HepG2 (cell line): ENCODE measurements around the gene ZNF282. TPM values are rescaled to one million over a fixed set of nuclear protein-coding genes. Genes with fewer than 3 reads are reported as not detected.

Source experiments
- ATAC-seq: fragments of 200-7000 bp; cut with Tn5 transposase; 3 replicates; pipeline ENCODE4 v1.9.1; 2020; ENCODE audit warnings: mild to moderate bottlenecking, moderate library complexity
- BruUV-seq: library from RNA; stranded (reverse); fragments of 400-500 nt; replicated peaks from 2 replicates; lab custom pipeline; 2021; lab: Mats Ljungman, UMichigan
- CTCF ChIA-PET: fragments of 300-600 bp; formaldehyde crosslinking; extraction: SDS; loops from one replicate; lab custom pipeline; 2021; ENCODE audit warnings: low total read pairs, inconsistent platforms, low intra/inter-chr PET ratio; lab: Yijun Ruan, JAX
- POLR2A ChIA-PET: fragments of 350-600 bp; sonication (Branson Sonifier 250); formaldehyde crosslinking; loops from one replicate; lab custom pipeline; 2020; ENCODE audit warnings: antibody characterized with exemption, inconsistent platforms; lab: Yijun Ruan, JAX
- DNase-seq: peaks from one replicate; pipeline ENCODE4 v3.0.0-alpha.2; 2015; ENCODE audit warnings: low spot score
- FAIRE-seq: peaks from 3 replicates; lab custom pipeline; 2011; peaks lifted over from hg19 to GRCh38; lab: Jason Lieb, UNC
- H2AFZ ChIP-seq: one replicate; pipeline ENCODE4 v1.6.1; 2011; ENCODE audit warnings: low read length, inconsistent platforms
- H3K27ac ChIP-seq: fragments of 300-600 bp; 3 replicates; pipeline ENCODE4 v1.8.0; 2011; ENCODE audit warnings: mixed run types, mild to moderate bottlenecking, mixed read lengths, low read length, inconsistent platforms; ENCODE audit not compliant: insufficient read depth; ENCODE audit errors: extremely low read length
- H3K27me3 ChIP-seq, 2 experiments: fragments of 200-600 bp in 1 of 2; 2 replicates in 1 of 2; 3 replicates in 1 of 2; pipeline versions ENCODE4 v1.6.0 to v1.8.0; 2011; ENCODE audit warnings: low read length in 2 of 2, mild to moderate bottlenecking in 2 of 2, moderate library complexity in 2 of 2, inconsistent platforms in 1 of 2; ENCODE audit not compliant: insufficient read depth in 2 of 2, control insufficient read depth in 1 of 2
- H3K36me3 ChIP-seq, 2 experiments: fragments of 200-600 bp in 1 of 2; replicated peaks in 1 of 2; 2 replicates in 1 of 2; 3 replicates in 1 of 2; pipeline versions ENCODE4 v1.5.1 to v1.8.0; 2011; ENCODE audit warnings: low read length in 2 of 2, inconsistent platforms in 1 of 2; ENCODE audit not compliant: insufficient read depth in 2 of 2, control insufficient read depth in 1 of 2
- H3K4me1 ChIP-seq: 2 replicates; pipeline ENCODE4 v1.5.1; 2012; ENCODE audit warnings: low read length, inconsistent platforms; ENCODE audit not compliant: insufficient read depth
- H3K4me2 ChIP-seq: 2 replicates; pipeline ENCODE4 v1.6.0; 2011; ENCODE audit warnings: low read depth, low read length, inconsistent platforms
- H3K4me3 ChIP-seq, 3 experiments: fragments of 200-600 bp in 1 of 3; sonication (generic), shearing (Covaris generic) in 1 of 3; replicated peaks in 1 of 3; 2 replicates each; pipeline ENCODE4 v1.5.1; 2011 to 2016; ENCODE audit warnings: low read length in 3 of 3, inconsistent platforms in 2 of 3, low read depth in 2 of 3, mild to moderate bottlenecking in 2 of 3, control low read depth in 1 of 3, mixed read lengths in 1 of 3; ENCODE audit not compliant: insufficient read depth in 1 of 3
- H3K79me2 ChIP-seq: one replicate; pipeline ENCODE4 v1.6.1; 2011; ENCODE audit warnings: low read length, inconsistent platforms; ENCODE audit not compliant: insufficient read depth
- H3K9ac ChIP-seq: 2 replicates; pipeline ENCODE4 v1.6.0; 2011; ENCODE audit warnings: mild to moderate bottlenecking, low read depth, low read length, inconsistent platforms; ENCODE audit not compliant: insufficient read depth
- H3K9me3 ChIP-seq: 2 replicates; pipeline ENCODE4 v1.5.1; 2012; ENCODE audit warnings: mild to moderate bottlenecking, low read length
- H4K20me1 ChIP-seq: 2 replicates; pipeline ENCODE4 v1.6.0; 2011; ENCODE audit warnings: inconsistent platforms, mild to moderate bottlenecking, low read length, moderate library complexity; ENCODE audit not compliant: insufficient read depth
- FOXJ3 ChIP-seq: sonication (generic); formaldehyde crosslinking; IDR thresholded peaks from 2 replicates; pipeline ENCODE4 v1.4.0; 2020; ENCODE audit warnings: missing genetic modification reagents, mild to moderate bottlenecking, borderline replicate concordance
- LCORL ChIP-seq, 2 experiments: fragments of 450-650 bp in 1 of 2; sonication (generic) in 1 of 2; formaldehyde crosslinking in 1 of 2; IDR thresholded peaks; 2 replicates each; pipeline versions ENCODE4 v1.5.0 to v1.6.1; 2017 to 2020; ENCODE audit warnings: antibody characterized with exemption in 1 of 2, missing genetic modification reagents in 1 of 2
- TCF7 ChIP-seq: sonication (generic); IDR thresholded peaks from 2 replicates; pipeline ENCODE4 v1.6.1; 2016; ENCODE audit warnings: antibody characterized with exemption, low read depth
- ZKSCAN5 ChIP-seq: sonication (generic); formaldehyde crosslinking; IDR thresholded peaks from 2 replicates; pipeline ENCODE4 v1.5.1; 2020; ENCODE audit warnings: mild to moderate bottlenecking, missing genetic modification reagents
- ZNF362 ChIP-seq: sonication (generic); formaldehyde crosslinking; IDR thresholded peaks from 2 replicates; pipeline ENCODE4 v1.4.0; 2020; ENCODE audit warnings: missing genetic modification reagents, mild to moderate bottlenecking, borderline replicate concordance
- ZNF563 ChIP-seq: sonication (generic); formaldehyde crosslinking; IDR thresholded peaks from 2 replicates; pipeline ENCODE4 v1.8.0; 2022; ENCODE audit warnings: mild to moderate bottlenecking, moderate library complexity, missing genetic modification reagents
- ZNF639 ChIP-seq: conservative IDR thresholded peaks from 2 replicates; pipeline ENCODE4 v1.6.1; 2018; ENCODE audit warnings: missing genetic modification reagents
- ZNF782 ChIP-seq: sonication (generic); formaldehyde crosslinking; IDR thresholded peaks from 2 replicates; pipeline ENCODE4 v1.4.0; 2020; ENCODE audit warnings: missing genetic modification reagents, mild to moderate bottlenecking, borderline replicate concordance
- WGBS: methylation state at CpG from one replicate; pipeline ENCODE4 v1.1.6; 2017; ENCODE audit warnings: low lambda C conversion rate; 5-methylcytosine and 5-hydroxymethylcytosine counted together
- in situ Hi-C: cut with HindIII; loops from 2 replicates; pipeline ENCODE4 v1.10.0; 2017; ENCODE audit warnings: low pct_unique_long_range_greater_than_20kb; ENCODE audit not compliant: extremely low pct_ligation_motif_present
- intact Hi-C: fragments of 100-400 bp; cut with micrococcal nuclease; formaldehyde crosslinking; loops from one replicate; pipeline ENCODE4 v1.10.0; 2022; ENCODE audit not compliant: unreplicated experiment
- polyA plus RNA-seq, 8 experiments: library from polyadenylated mRNA; depleted of rRNA in 3 of 8; stranded (reverse) in 7 of 8; unstranded in 1 of 8; fragments of >200 nt; fragmentation: Illumina TruSeq in 4 of 8; extraction: Trizol in 4 of 8; gene quantifications; 2 replicates each; pipeline versions ENCODE4 v1.2.1 to v1.2.3, GENCODE V29; 2011 to 2016; ENCODE audit warnings: low read depth in 4 of 8, missing spikeins in 1 of 8, mixed read lengths in 1 of 8; ENCODE audit not compliant: insufficient read depth in 1 of 8
- total RNA-seq, 5 experiments: library from RNA; depleted of rRNA; stranded (reverse); fragments of >200 nt; fragmentation: Illumina TruSeq; extraction: Trizol; gene quantifications; 2 replicates each; pipeline ENCODE4 v1.2.3, GENCODE V29; 2016; ENCODE audit warnings: low read depth in 1 of 5

Gene ZNF282
- total and polyA plus RNA-seq, 2 of the 13 experiments (the other 11 are each of a cell fraction or from before 2014, with no cell fraction given), result 9.1 to 20.9 TPM

GRCh38 chr7:149172534-149172920 lies 22.8 kb upstream of the ZNF282 start:
- ATAC-seq, result no peak
- Histone ChIP-seq H2AFZ (no peak overlapping the region), H3K9me3 (no peaks in the 10 kb centered on the region), H3K4me1 (peaks cover 5% of the 10 kb centered on the region; the same call in 1 of the 2 replicates), H3K27ac (no peak overlapping the region), H3K9ac (no peak overlapping the region), H3K36me3 (peaks cover 9 to 61% of the 10 kb centered on the region in 2 experiments), H3K27me3 (no peaks in the 10 kb centered on the region), H4K20me1 (no peaks in the 10 kb centered on the region), H3K79me2 (no peaks in the 10 kb centered on the region), H3K4me3 (no peak overlapping the region), H3K4me2 (no peak overlapping the region)
- CTCF ChIA-PET, result no interaction called here
- in situ Hi-C loops (no loop called here), intact Hi-C loops (no loop called here)
- POLR2A ChIA-PET, result no interaction called here
- TF ChIP-seq LCORL (IDR thresholded peaks at IDR 0.05) (no peak), LCORL (CRISPR knock-in tag; IDR thresholded peaks at IDR 0.05) (no peak), FOXJ3 (CRISPR knock-in tag) (no peak), TCF7 (no peak), ZNF639 (CRISPR knock-in tag) (no peak), ZNF782 (no peak), ZNF563 (CRISPR knock-in tag) (no peak), ZKSCAN5 (CRISPR knock-in tag) (no peak), ZNF362 (CRISPR knock-in tag) (no peak)
- DNase-seq, result no peak
- no peak for FAIRE-seq
- no TSS peak for BruUV-seq
- 92% methylated on average over 1 of the region's 1 CpG for WGBS
